GM21360 (cell line): ENCODE results near the gene NSD1.
A peak's percentile ranks its signal among the peaks of the same experiment; 100 is the strongest.

Source experiments
- ATAC-seq: cut with Tn5 transposase; IDR thresholded peaks from one replicate; pipeline ENCODE4 v1.9.1; 2021; ENCODE audit warnings: mild to moderate bottlenecking, moderate library complexity; ENCODE audit not compliant: unreplicated experiment

The NSD1 gene

DNA sequence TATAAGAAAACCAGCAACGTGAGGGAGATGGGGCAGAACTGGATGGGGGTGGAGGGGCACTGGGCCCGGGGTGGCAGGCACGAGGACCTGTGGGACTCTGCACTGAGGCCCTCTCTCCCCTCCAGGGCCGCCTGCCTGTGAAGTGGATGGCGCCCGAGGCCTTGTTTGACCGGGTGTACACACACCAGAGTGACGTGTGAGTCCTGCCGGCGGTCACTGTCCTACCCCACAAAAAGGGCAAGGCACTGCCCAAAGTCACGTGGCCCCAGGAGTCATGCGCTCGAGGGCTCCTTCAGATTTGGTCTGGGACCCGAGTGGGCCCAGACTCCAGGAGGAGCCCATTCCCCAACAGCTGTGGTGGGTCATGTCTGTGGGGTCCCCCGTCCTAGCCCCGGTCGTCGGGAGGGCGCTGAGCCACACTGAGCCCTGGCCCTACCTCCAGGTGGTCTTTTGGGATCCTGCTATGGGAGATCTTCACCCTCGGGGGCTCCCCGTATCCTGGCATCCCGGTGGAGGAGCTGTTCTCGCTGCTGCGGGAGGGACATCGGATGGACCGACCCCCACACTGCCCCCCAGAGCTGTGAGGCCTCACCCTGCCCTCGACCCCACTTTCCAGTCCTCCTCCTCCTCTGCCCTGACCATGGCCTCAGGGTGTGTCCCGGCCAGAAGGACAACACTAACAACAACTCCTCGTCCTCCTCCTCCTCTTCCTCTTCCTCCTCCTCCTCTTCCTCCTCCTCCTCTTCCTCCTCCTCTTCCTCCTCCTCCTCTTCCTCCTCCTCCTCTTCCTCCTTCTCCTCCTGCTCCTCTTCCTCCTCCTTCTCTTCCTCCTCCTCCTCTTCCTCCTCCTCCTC, 37.2 kb upstream of the NSD1 start:
- ATAC-seq, result no peak

DNA sequence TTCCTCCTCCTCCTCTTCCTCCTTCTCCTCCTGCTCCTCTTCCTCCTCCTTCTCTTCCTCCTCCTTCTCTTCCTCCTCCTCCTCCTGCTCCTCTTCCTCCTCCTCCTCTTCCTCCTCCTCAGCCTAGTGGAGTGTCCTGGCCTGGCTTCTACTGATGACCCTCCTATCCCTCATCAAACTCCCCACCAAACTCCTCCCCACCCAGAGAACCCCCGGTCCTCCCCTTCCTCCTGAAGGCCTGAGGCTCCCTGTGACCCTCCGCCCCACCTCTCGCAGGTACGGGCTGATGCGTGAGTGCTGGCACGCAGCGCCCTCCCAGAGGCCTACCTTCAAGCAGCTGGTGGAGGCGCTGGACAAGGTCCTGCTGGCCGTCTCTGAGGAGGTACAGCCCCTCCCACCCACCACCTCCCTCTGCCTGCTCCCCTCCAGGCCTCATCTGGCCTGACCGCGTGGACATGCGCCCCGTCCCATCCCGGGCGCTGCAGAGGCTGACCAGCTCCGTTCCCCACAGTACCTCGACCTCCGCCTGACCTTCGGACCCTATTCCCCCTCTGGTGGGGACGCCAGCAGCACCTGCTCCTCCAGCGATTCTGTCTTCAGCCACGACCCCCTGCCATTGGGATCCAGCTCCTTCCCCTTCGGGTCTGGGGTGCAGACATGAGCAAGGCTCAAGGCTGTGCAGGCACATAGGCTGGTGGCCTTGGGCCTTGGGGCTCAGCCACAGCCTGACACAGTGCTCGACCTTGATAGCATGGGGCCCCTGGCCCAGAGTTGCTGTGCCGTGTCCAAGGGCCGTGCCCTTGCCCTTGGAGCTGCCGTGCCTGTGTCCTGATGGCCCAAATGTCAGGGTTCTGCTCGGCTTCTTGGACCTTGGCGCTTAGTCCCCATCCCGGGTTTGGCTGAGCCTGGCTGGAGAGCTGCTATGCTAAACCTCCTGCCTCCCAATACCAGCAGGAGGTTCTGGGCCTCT, 36.3 kb upstream of the NSD1 start:
- ATAC-seq, result no peak

DNA sequence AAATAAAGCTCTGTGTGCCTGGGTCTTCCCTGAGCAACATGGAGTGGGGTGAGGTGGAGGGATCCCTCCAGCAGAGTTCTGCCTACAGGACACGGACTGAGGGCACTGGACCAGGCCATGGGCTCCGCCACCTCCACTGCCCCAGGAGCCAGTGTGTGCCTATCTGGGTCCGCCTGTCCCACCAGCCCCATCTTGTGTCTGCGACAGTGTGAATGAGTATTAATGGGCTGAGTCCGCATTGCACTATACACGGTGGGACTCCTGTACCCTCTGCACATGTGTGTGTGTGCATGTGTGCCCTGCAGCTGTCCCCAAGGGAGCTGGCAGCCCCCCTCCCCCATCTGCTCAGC, 35.5 kb upstream of the NSD1 start:
- no peak for ATAC-seq

DNA sequence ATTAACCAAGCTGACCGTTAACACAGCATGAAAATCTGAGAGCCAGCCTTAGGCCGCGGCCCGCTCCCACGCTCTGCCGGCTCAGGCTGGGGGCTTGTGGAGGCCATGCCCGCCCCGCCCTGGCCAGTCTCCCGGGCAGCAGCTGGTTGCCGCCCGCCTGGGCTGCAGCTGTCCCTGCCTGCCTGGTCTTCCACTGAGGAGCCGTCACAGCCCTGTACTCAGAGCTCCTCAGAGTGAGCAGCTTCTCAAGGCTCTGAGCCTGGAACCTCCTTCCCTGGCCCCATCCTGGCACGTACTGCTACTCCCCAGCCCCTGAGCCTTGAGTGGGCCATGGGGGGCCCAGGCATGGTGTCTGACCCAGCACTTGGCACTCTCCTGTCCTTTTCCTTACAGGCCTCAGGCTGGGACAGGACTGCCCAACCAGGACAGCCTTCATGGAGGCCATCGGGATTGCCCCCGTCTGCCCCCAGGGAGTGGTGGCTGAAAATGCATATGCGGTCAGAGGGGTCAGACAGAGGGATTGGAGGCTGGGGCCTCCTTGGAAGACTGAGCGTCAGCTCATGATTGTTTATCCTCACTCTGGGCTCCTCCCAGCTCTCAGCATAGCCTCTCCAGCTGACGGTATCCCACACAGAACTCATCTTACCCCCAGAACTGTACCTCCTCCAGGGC, 35.0 kb upstream of the NSD1 start:
- ATAC-seq, result no peak

DNA sequence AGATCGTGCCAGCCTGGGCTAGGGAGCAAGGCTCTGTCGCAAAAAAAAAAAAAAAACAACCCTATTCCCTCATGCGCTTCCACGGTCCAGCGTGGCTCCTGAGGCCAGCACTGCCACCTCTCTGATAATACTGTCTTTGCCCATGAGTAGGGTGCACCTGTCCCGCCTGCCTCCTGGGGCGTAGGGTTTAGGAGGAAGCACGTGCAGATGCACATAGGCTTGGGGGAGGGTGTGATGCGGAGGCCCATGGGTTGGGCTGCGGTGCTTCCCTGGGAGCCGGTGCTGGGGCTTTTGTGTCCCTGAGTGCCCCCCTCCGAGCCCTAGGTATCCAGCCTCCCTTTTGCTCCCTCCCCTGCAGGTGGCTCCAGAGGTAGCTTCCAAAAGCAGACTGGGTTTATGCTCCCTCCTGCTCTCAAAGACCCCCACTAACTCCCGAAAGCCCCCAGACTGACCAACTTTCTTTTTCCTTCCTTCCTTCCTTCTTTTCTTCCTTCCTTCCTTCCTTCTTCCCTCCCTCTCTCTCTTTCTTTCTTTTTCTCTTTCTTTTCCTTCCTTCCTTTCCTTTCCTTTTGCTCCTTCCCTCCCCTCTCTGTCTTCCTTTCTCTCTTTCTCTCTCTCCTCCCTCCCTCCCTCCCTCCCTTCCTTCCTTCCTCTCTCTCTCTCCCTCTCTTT, 34.0 kb upstream of the NSD1 start:
- no peak for ATAC-seq

DNA sequence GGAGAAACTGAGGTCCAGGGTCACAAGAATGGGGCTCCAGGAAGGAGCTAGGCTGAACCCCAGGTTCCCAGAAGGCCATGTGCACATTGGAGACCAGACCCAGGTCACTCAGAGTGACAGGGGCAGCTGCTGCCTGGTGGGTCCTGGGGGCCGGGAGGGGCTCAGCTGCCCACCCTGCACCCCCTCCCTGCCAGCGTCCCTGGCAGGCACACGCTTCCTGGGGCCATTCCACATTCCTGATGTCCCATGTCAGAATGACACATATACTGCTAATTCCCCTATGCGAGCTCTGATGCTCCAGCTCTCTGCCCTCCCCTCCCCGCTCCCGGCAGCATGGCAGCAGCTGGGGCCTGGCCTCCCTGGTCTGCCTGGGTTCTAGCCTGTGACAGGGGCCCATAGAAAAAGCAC, 32.9 kb upstream of the NSD1 start:
- no peak for ATAC-seq

DNA sequence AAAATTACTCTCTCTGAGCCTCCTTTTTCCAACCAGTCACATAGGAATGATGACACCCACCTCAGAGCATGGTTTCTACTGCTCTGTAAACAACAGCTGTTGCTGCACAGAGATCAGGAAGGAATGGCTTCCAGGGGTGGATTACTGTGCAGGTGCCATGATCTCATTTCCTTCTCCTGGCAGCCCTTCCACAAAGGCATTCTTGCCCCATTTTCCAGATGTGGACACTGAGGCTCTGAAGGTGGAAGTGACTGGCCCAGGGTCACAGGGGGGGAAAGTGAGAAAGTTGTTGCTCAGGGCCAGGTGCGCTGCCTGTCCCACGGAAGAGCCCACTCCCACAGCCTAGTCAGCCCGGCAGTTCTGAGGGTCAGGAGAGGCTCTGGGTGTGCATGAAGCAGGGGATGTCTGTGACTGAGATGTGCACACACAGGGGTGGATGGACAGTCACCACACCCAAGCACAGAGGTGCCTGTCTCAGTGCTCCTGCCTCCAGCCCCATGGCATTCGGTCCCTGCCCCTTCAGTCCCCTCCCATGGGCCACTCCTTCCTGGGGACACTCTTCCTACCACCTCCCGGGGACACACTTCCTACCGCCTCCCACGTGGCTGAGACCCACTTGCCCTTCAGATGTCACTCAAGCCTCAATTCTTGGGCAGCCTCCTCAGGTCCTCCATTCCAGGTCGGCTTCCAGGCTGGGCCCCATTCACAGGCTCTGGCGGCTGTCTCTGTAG, 29.9 kb upstream of the NSD1 start:
- ATAC-seq, result no peak

DNA sequence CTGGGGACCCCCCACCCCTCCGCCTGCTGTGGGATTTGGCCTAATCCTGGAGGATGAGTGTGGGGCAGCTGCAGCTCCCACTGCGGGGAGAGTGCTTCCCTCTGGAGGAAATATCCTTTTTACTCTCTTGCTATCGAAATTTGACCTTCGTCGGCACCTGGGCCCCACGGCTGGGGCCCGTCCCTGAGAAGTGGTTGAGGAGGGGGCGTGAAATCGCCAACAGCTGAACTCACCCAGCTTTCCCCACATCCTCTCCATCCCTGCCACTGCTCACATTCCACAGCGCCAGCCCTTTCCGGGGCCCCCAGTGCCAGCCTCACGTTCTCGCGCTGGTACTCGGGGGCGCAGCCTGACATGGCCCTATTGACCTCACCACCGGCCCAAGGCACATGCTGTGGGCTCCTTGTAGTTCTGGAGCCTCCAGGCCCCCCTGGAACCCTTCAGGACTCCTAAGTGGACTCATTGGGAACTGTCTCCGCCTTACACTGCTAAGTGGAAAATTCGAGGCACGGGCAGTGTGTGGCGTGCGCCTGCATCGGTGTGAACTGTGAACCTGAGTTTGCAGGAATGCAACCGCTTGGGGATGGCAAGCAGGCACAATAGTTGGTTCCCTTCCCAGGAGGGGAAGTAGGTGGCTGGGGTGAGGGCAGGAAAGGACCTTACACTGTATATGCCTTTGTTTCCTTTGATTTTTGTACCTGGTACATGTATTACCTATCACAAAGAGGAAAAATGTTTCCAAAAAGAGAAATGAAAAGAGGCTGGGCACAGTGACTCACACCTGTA, 27.7 kb upstream of the NSD1 start:
- ATAC-seq, result no peak

DNA sequence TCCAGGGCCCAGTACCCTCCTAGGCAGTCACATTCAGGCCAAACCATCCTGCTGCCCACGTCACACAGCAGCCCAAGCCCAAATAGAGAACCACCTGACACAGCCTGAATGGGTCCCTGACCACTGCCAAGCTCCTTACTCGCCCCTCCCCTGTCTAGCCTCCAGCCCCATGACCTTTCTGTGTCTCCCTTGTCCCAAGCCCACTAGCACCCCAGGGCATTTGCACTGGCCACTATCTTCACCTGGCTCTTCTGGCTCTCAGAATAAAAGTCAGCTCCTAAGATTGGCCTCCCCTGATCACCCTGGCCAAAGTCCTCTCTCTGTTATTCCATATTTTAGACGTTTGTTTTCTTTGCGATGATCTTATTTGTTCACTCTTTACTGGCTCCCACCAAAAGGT, 26.4 kb upstream of the NSD1 start:
- no peak for ATAC-seq

DNA sequence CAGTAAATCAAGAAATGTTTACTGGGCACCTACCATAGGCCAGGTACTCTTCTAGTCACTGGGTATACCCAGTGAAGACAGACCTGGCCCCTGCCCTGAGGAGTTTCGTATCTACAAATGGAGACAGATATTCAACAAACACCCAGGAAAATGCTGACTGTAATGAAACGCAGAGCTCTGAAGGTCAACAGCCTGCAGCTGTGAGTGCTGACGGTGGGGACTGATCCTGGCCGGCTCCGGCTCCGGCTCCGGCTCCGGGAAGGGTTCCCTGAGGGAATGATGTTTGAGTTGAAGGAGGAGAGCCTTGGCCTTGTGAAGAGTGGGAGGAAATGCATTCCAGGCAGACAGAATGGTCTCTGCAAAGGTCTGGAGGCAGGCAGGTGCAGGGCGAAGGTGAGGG, 23.8 kb upstream of the NSD1 start:
- ATAC-seq, result no peak

DNA sequence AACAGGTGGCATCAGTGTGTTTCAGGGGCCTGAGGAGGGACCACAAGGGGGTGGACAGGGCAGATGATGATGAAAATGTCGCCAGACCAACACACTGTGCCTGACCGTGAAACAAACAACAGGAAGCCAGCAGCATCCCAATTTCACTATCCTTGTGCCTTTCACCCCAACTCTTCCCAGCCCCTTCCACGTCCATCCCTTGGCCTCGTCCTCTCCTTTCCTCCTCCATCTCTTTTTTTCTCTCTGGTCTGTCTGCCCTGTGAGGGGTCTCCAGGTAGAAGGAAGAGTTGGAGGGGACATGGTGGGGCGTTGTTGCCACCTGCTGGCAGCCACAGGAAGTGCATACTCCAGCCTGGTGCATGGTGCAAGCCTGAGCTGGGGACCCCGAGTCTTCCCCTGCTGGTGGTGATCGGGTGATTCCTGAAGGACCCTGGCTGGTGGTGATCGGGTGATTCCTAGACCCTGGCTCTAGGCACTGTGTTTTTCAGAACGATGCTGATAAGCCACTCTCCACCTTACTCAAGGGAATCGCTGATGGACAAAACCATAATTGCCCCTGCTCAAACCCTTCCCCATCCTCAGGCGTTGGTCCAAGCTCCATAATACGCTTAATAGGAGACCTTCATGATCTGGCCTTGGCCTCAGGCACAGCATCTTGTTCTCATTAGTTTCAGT, 21.7 kb upstream of the NSD1 start:
- ATAC-seq, result peak; percentile 64

DNA sequence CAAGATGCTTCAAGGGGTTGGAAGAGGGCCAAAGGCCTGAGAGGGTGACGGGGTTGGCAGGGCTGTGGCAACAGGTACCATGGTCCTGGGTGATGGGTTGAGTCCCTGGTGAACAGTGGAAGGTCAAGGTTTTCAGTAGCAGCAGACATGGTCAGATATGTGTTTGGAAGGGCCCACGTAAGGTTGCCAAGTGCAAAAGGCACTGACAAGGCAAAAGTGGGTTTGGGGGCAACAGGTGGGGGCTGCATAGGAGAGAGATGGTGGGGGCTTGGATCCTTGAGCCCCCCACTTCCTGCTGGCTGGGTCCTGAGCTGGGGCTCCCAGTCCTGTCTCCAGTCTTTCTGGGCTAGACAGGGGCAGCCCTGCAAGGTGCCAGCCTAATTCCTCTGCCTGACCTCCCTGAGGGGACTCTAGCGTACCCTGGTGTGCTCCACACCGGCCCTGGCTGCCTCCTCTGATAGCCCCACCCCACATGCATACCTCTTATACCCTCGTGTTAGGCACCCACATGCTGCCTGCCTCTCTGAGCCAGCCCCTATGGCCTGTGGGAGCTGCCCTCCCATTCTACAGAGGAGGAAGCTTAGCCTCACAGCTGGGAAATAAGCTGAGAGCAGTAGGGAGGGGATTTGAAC, 20.9 kb upstream of the NSD1 start:
- no peak for ATAC-seq

DNA sequence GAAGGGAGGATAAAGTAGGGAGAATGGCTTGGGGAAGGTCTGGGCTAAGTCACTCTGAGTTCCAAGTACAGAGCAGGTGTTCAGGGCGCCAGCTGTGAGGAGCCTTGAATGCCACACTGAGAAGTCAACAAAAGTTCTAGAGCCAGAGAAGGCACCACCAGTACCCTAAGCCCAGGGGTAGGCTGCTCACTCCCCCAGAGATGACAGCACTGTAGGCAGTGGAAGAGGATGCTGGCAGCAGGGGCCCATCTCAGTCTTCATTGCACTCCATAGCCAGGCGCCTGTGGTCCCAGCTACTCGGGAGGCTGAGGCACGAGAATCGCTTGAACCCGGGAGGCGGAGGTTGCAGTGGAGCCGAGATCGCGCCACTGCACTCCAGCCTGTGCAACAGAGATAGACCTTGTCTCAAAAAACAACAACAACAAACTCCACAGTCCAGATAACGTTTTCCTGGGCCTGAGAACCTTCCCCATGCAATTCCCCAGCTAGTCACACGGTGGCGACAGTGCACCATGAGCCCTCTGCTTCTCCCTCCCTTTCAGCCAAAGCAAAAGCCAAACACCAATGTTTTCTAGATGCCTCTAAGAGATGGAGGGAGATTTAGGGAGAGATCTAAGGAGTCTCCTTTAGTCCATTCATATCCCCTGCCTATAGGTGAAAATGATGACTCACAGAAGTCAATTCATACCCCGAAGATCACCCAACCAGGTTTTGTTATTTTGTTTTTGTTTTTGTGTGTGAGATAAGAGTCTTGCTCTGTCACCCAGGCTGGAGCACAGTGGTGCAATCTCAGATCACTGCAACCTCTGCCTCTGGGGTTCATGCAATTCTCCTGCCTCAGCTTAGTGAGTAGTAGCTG, 19.8 kb upstream of the NSD1 start:
- no peak for ATAC-seq

DNA sequence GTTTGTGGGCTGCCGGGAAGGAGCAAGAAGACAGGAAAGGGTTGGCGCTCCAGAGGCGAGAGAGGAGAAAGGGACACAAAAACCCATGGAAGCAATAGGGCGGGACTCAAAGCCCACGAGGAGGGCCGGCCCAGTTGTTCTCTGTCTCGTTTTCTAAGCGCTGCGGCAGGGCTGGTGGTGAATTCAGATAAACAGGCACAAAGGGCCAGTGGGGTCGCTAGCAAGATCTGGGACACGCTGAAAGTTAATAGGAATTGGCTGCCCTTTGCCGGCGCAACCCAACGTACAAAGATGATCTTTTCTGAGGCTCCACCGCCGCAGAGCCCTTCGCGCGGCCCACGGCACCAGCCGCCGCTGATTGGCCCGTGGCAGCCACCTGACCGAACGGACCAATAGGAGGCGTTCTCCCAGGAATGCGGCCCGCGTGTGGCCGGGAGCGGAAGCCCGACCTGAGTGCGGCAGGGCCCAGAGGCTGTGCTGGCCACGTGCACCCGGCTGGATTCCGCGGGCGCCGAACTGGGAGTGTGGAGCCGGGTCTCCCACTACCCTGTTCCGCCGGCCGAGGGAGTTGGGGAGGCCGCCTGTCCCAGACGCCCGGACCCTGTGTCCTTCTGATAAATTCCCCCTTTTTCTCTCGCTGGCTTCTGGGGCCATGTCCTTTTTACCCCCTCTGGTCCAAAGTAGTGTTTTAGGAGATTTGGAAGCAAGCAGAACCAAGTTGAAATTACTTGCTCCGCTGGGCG, 16.8 kb upstream of the NSD1 start:
- no peak for ATAC-seq

DNA sequence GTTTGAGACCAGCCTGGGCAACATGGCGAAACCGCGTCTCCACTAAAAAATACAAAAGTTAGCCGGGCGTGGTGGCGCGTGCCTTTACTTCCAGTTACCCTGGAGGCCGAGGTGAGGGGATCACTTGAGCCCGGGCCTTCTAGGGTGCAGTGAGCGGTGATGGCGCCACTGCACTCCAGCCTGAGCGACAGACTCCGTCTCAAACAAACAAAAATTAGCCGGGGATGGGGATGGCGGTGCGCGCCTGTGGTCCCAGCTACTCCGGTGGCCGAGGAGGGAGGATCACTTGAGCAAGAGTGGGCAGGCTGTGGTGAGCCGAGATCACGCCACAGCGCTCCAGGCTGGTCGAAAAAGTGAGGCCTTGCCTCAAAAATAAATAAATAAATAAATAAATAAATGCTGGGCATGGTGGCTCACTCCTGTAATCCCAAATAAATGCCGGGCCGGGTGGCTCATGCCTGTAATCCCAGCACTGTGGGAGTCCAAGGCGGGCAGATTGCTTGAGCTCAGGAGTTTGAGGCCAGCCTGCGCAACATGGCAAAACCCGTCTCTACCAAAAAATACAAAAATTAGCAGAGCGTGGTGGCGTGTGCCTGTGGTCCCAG, 16.0 kb upstream of the NSD1 start:
- ATAC-seq, result no peak

DNA sequence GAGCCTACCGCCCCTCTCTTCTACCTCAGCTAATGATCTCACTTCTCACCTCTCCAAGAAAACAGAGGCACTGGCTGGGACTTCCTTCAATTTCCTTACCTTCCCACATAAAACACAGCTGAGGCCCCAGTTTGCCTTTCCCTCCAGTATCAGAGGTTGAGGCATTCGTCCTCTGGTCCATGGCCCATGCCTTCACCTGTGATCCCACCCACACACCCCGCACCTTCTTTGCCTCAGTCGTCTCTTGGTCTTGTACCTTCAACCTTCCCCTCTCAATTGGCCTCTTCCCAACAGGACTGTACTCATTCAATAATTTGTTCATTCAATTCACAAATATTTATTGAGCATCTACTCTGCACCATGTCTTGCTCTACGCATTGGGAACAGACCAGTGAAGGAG, 11.0 kb upstream of the NSD1 start:
- ATAC-seq, result no peak
